Thyroid gland (tissue), 4 donors: ENCODE data around the gene PRCD. TPM values are rescaled to one million over a fixed set of nuclear protein-coding genes. Genes with fewer than 3 reads are reported as not detected.

ENCODE experiments used
- DNase-seq, 2 donors: peaks; one replicate each; pipeline ENCODE4 v3.0.0-alpha.2; 2019
- H3K27ac ChIP-seq, 3 donors: fragments of 200-600 bp; sonication (generic); 1 replicate in 2 of 3; 2 replicates in 1 of 3; pipeline ENCODE4 v1.5.1; 2016 to 2019; ENCODE audit warnings: mild to moderate bottlenecking in 1 of 3, moderate library complexity in 1 of 3
- H3K27me3 ChIP-seq: fragments of 200-600 bp; sonication (generic); one replicate; pipeline ENCODE4 v1.5.1; 2019
- H3K36me3 ChIP-seq, 2 donors: fragments of 200-600 bp; sonication (generic); one replicate each; pipeline ENCODE4 v1.5.1; 2016 to 2019
- H3K4me1 ChIP-seq, 2 donors: fragments of 200-600 bp; sonication (generic); one replicate each; pipeline ENCODE4 v1.5.1; 2017 to 2019
- H3K4me3 ChIP-seq, 3 donors: fragments of 200-600 bp; sonication (generic); replicated peaks in 1 of 3; 1 replicate in 2 of 3; 2 replicates in 1 of 3; pipeline ENCODE4 v1.5.1; 2016; ENCODE audit warnings: mild to moderate bottlenecking in 1 of 3
- H3K9me3 ChIP-seq: fragments of 200-600 bp; sonication (generic); one replicate; pipeline ENCODE4 v1.5.1; 2017
- POLR2A ChIP-seq, 2 donors: fragments of 450-650 bp; IDR thresholded peaks; one replicate each; pipeline ENCODE4 v1.6.1; 2017; ENCODE audit warnings: antibody characterized with exemption in 2 of 2, mild to moderate bottlenecking in 2 of 2, moderate library complexity in 1 of 2
- WGBS, 2 donors: methylation state at CpG; one replicate each; pipeline ENCODE4 v1.1.5; 2017; 5-methylcytosine and 5-hydroxymethylcytosine counted together
- intact Hi-C: fragments of 100-400 bp; cut with DNase I; formaldehyde crosslinking; loops from one replicate; pipeline ENCODE4 v1.15.1; 2023
- small RNA-seq: library from RNA; depleted of rRNA; stranded (forward); fragments of <200 nt; gene quantifications from one replicate; pipeline ENCODE3, GENCODE V24; 2016
- total RNA-seq, 4 donors: library from RNA; depleted of rRNA; stranded (reverse); fragments of >200 nt; gene quantifications; one replicate each; pipeline ENCODE4 v1.2.3, GENCODE V29; 2016
- TF ChIP-seq, protein P1 (sequence below), 6 experiments: fragments of 200-600 bp in 3 of 6; fragments of 450-650 bp in 3 of 6; sonication (generic) in 3 of 6; IDR thresholded peaks; one replicate each; pipeline ENCODE4 v1.5.1; 2016 to 2019; ENCODE audit warnings: antibody characterized with exemption in 6 of 6, mild to moderate bottlenecking in 2 of 6, inconsistent platforms in 1 of 6, moderate library complexity in 1 of 6

The PRCD gene
- total RNA-seq, 4 donors from 2014 or later: 1.5 to 8.3 (median 4.2) TPM

DNA sequence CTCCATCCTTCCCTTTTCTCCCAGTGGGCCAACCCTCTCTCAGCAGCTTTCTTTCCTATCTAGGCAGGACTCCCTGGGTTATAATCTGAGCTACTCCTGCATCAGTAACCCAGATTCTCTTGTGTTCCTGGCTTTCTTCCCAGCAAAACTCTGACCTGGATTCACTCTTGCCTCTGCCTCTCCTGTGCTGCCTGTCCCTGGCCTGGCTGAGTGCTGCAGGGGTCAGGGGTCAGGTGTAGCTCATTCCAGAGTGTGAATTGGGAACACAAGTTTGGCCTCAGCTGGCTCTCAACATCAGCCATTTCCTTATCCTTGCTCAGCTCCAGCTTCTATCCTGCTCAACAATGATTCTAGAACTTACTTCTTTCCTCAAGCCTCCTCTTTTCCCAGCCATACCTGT lies 48.3 kb downstream of the PRCD start:
- Histone ChIP-seq H3K36me3 (no peaks in the 10 kb centered on the region), H3K9me3 (no peaks in the 10 kb centered on the region), H3K4me3 (no peak overlapping the region), H3K4me1 (peaks cover 11 to 18% of the 10 kb centered on the region in 2 donors), H3K27ac (no peak overlapping the region), H3K27me3 (no peaks in the 10 kb centered on the region)
- intact Hi-C loops: loop anchor here (5.0 kb wide), 1 partner anchor 66 kb away; no protein-coding TSS in a partner anchor
- no peak for DNase-seq
- no peak for TF ChIP-seq POLR2A (IDR thresholded peaks at IDR 0.05)
- TF ChIP-seq, protein P1, sequence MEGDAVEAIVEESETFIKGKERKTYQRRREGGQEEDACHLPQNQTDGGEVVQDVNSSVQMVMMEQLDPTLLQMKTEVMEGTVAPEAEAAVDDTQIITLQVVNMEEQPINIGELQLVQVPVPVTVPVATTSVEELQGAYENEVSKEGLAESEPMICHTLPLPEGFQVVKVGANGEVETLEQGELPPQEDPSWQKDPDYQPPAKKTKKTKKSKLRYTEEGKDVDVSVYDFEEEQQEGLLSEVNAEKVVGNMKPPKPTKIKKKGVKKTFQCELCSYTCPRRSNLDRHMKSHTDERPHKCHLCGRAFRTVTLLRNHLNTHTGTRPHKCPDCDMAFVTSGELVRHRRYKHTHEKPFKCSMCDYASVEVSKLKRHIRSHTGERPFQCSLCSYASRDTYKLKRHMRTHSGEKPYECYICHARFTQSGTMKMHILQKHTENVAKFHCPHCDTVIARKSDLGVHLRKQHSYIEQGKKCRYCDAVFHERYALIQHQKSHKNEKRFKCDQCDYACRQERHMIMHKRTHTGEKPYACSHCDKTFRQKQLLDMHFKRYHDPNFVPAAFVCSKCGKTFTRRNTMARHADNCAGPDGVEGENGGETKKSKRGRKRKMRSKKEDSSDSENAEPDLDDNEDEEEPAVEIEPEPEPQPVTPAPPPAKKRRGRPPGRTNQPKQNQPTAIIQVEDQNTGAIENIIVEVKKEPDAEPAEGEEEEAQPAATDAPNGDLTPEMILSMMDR (IDR thresholded peaks at IDR 0.05): no peak

DNA sequence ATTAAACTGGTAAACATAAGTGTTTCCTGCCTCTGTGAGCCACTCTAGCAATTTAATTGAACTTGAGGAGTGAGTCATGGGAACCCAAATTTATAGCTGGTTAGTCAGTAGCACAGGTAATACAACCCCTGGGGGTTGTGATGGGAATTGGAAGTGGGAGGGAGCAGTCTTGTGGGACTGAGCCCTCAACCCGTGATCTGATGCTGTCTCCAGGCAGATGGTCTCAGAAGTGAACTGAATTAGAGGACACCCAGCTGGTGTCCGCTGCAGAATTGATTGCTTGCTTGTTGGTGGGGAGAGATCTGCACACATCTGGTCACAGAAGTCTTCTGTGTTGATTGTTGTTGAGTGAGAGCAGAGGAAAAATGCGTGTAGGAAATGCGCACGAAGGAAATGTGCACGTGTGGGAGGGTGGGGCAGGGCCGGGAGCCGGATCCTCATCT lies 53.6 kb downstream of the PRCD start:
- no peaks in the 10 kb centered on the region for H3K27me3 ChIP-seq
- no peak overlapping the region for H3K4me3 ChIP-seq
- intact Hi-C loops: no loop called here
- no peaks in the 10 kb centered on the region for H3K9me3 ChIP-seq
- 83 to 86% methylated on average over 8 of the region's 8 CpGs for WGBS, 2 donors
- peaks cover 3 to 8% of the 10 kb centered on the region in 2 donors for H3K4me1 ChIP-seq
- H3K36me3 ChIP-seq: no peaks in the 10 kb centered on the region
- DNase-seq: no peak
- no peak overlapping the region for H3K27ac ChIP-seq
- TF ChIP-seq, protein P1 (IDR thresholded peaks at IDR 0.05): no peak
- TF ChIP-seq POLR2A (IDR thresholded peaks at IDR 0.05): no peak

DNA sequence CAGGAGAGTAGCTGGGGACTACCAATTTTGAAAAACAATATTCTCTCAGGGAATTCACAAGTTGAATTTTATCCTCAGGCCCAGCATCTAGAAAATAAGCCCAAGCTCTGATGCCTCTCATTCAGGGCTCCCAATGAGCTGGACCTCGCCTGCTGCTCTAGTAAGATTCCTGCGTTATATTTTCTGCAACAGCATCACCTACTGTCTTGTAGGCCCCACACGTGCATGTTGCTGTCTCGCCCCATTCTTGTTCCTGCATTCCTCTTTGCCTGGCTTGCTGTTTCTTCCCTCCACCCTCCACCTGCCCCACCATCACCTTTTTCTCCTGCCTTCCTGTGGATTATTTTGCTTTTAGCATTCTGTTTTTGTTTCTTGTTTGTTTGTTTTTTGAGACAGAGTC lies 54.1 kb downstream of the PRCD start:
- no peak overlapping the region for H3K27ac ChIP-seq
- no peak for TF ChIP-seq POLR2A (IDR thresholded peaks at IDR 0.05)
- TF ChIP-seq, protein P1 (IDR thresholded peaks at IDR 0.05): no peak
- intact Hi-C loops: no loop called here
- H3K9me3 ChIP-seq: no peaks in the 10 kb centered on the region
- WGBS, 2 donors: 92% methylated on average over 4 of the region's 4 CpGs
- no peak for DNase-seq
- no peak overlapping the region for H3K4me3 ChIP-seq
- H3K4me1 ChIP-seq: peaks cover 3 to 8% of the 10 kb centered on the region in 2 donors
- H3K27me3 ChIP-seq: no peaks in the 10 kb centered on the region
- H3K36me3 ChIP-seq: no peaks in the 10 kb centered on the region

DNA sequence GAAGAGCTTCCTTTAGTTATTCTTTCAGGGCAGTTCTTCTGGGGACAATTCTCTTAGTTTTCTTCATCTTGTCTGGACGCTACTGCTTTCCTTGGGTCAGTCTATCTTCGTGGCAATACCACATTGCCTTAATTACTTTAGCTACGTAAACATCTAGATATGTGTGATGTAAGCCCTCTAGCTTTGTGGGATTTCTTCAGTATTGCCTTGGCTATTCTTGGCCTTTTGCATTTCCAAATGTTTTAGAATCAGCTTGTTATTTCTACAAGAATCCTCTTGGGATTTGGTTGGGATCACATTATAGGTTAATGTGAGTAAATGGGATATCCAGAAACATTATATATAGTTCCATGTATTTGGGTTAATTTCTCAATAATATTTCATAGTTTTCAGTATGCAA lies 54.8 kb downstream of the PRCD start:
- Histone ChIP-seq H3K27ac (no peak overlapping the region), H3K27me3 (no peaks in the 10 kb centered on the region), H3K4me1 (peaks cover 3 to 8% of the 10 kb centered on the region in 2 donors), H3K4me3 (no peak overlapping the region), H3K36me3 (no peaks in the 10 kb centered on the region), H3K9me3 (no peaks in the 10 kb centered on the region)
- WGBS, 2 donors: 80 to 87% methylated on average over 3 of the region's 3 CpGs
- intact Hi-C loops: no loop called here
- TF ChIP-seq, protein P1 (IDR thresholded peaks at IDR 0.05): no peak
- TF ChIP-seq POLR2A (IDR thresholded peaks at IDR 0.05): no peak
- no peak for DNase-seq

Small RNA genes lying within 50 kb of the gene (small RNA-seq; reads per million reads assigned to genes)
- gene SNORD1A: not detected
- 286 reads per million, percentile 98 among the genes with 10 or more reads in this experiment for gene SNORD1B

Other genes starting within 250 kb of the PRCD start
- gene QRICH2, start 231.8 kb upstream of the PRCD start, total RNA-seq: 10 to 100 TPM in 2 of 4 donors, 1 to 10 TPM in 2; 6.6 to 14.3 (median 9.9) TPM
- gene PRPSAP1, start 186.1 kb upstream of the PRCD start, total RNA-seq: 100 to 1,000 TPM; 133 to 198 (median 167) TPM
- gene SPHK1, start 155.4 kb upstream of the PRCD start, total RNA-seq: 10 to 100 TPM in 3 of 4 donors, 1 to 10 TPM in 1; 8.5 to 24.5 (median 13.8) TPM
- gene UBE2O, start 86.9 kb upstream of the PRCD start, total RNA-seq: 10 to 100 TPM; 26.3 to 47.9 (median 37.3) TPM
- gene AANAT, start 72.4 kb upstream of the PRCD start, total RNA-seq: under 1 TPM in 1 of 4 donors, not detected in 3; 0.81 TPM
- gene RHBDF2, start 38.6 kb upstream of the PRCD start, total RNA-seq: 10 to 100 TPM; 16.4 to 31.1 (median 22.1) TPM
- 10 to 100 TPM; 14.7 to 32.3 (median 25.6) TPM for gene CYGB, start 2.3 kb upstream of the PRCD start, total RNA-seq
- gene ST6GALNAC2, start 45.8 kb downstream of the PRCD start, total RNA-seq: 10 to 100 TPM; 32.7 to 65.4 (median 42.6) TPM
- 1 to 10 TPM in 2 of 4 donors, under 1 TPM in 2; 0.29 to 7.0 (median 1.1) TPM for gene ST6GALNAC1, start 103.7 kb downstream of the PRCD start, total RNA-seq
- gene MXRA7, start 170.9 kb downstream of the PRCD start, total RNA-seq: 100 to 1,000 TPM; 362 to 576 (median 421) TPM
- 10 to 100 TPM; 12.2 to 24.2 (median 20.7) TPM for gene JMJD6, start 186.6 kb downstream of the PRCD start, total RNA-seq
- gene METTL23, start 186.8 kb downstream of the PRCD start, total RNA-seq: 10 to 100 TPM; 33.6 to 58.3 (median 51.3) TPM
- gene SRSF2, start 197.3 kb downstream of the PRCD start, total RNA-seq: 100 to 1,000 TPM; 269 to 614 (median 400) TPM
- gene MFSD11, start 198.1 kb downstream of the PRCD start, total RNA-seq: 10 to 100 TPM; 34.1 to 53.3 (median 44.3) TPM